K562 (cell line): ENCODE data around the gene SPATA3. TPM values are rescaled to one million over a fixed set of nuclear protein-coding genes. Genes with fewer than 3 reads are reported as not detected.

Experiments used
- CBX2 ChIP-seq: fragments of 200-600 bp; sonication (generic); IDR thresholded peaks from one replicate; pipeline ENCODE4 v1.6.1; 2012; ENCODE audit warnings: mild to moderate bottlenecking, low read length, inconsistent platforms; ENCODE audit not compliant: insufficient read depth, poor library complexity, severe bottlenecking
- CHAMP1 ChIP-seq: fragments of 450-650 bp; IDR thresholded peaks from 2 replicates; pipeline ENCODE4 v1.6.1; 2016; ENCODE audit warnings: mild to moderate bottlenecking
- ESRRA ChIP-seq: fragments of 450-650 bp; IDR thresholded peaks from 2 replicates; pipeline ENCODE4 v1.6.1; 2014; ENCODE audit warnings: low read depth, mild to moderate bottlenecking, moderate library complexity, borderline replicate concordance
- GATAD2A ChIP-seq: fragments of 450-650 bp; IDR thresholded peaks from 2 replicates; pipeline ENCODE4 v1.6.1; 2017
- MAZ ChIP-seq, 2 experiments: fragments of 450-650 bp in 1 of 2; sonication (generic) in 1 of 2; formaldehyde crosslinking; IDR thresholded peaks in 1 of 2; conservative IDR thresholded peaks in 1 of 2; 2 replicates each; pipeline versions ENCODE4 v1.4.0 to v1.5.0; 2020; ENCODE audit warnings: mild to moderate bottlenecking in 1 of 2, missing genetic modification reagents in 1 of 2
- NELFE ChIP-seq: IDR thresholded peaks from 2 replicates; pipeline ENCODE4 v1.6.1; 2011; ENCODE audit warnings: mild to moderate bottlenecking; ENCODE audit not compliant: insufficient read depth, insufficient read length
- ZBTB49 ChIP-seq: sonication (generic); formaldehyde crosslinking; IDR thresholded peaks from 2 replicates; pipeline ENCODE4 v1.8.0; 2022; ENCODE audit warnings: missing genetic modification reagents, mild to moderate bottlenecking, borderline replicate concordance
- ZNF280A ChIP-seq: fragments of 450-650 bp; IDR thresholded peaks from 2 replicates; pipeline ENCODE4 v1.6.1; 2018; ENCODE audit warnings: mild to moderate bottlenecking, low read depth; ENCODE audit not compliant: partially characterized antibody
- polyA plus RNA-seq, 8 experiments: library from polyadenylated mRNA; depleted of rRNA in 4 of 8; stranded (reverse) in 5 of 8; unstranded in 3 of 8; fragments of >200 nt; fragmentation: Nextera tagmentation in 2 of 8; fragmentation: Illumina TruSeq in 1 of 8; extraction: Ambion mirVana in 2 of 8; extraction: Trizol in 1 of 8; gene quantifications; 2 replicates each; pipeline versions ENCODE4 v1.2.1 to v1.2.3, GENCODE V29; 2011 to 2014; ENCODE audit warnings: inconsistent platforms in 1 of 8, missing spikeins in 1 of 8
- total RNA-seq, 7 experiments: library from RNA; depleted of rRNA in 6 of 7; stranded (reverse); fragments of >200 nt in 6 of 7; fragmentation: Illumina TruSeq in 2 of 7; extraction: Trizol in 2 of 7; gene quantifications; 2 replicates each; pipeline versions ENCODE4 v1.2.1 to v1.2.3, GENCODE V29; 2011 to 2021; ENCODE audit warnings: low replicate concordance in 1 of 7
- TF ChIP-seq, protein P1 (sequence below), 2 experiments: fragments of 450-650 bp in 1 of 2; sonication (generic) in 1 of 2; formaldehyde crosslinking in 1 of 2; IDR thresholded peaks; 2 replicates each; pipeline versions ENCODE4 v1.7.1 to v1.9.0; 2016 to 2022; ENCODE audit warnings: inconsistent platforms in 1 of 2, mild to moderate bottlenecking in 1 of 2, missing genetic modification reagents in 1 of 2

SPATA3 gene
- total and polyA plus RNA-seq, 9 of the 15 experiments (the other 6 are each of a cell fraction or from before 2014, with no cell fraction given), result not detected

GRCh38 chr2:230987137-230988020 lies 8.5 kb upstream of the SPATA3 start (continued):
- TF ChIP-seq, protein P1, sequence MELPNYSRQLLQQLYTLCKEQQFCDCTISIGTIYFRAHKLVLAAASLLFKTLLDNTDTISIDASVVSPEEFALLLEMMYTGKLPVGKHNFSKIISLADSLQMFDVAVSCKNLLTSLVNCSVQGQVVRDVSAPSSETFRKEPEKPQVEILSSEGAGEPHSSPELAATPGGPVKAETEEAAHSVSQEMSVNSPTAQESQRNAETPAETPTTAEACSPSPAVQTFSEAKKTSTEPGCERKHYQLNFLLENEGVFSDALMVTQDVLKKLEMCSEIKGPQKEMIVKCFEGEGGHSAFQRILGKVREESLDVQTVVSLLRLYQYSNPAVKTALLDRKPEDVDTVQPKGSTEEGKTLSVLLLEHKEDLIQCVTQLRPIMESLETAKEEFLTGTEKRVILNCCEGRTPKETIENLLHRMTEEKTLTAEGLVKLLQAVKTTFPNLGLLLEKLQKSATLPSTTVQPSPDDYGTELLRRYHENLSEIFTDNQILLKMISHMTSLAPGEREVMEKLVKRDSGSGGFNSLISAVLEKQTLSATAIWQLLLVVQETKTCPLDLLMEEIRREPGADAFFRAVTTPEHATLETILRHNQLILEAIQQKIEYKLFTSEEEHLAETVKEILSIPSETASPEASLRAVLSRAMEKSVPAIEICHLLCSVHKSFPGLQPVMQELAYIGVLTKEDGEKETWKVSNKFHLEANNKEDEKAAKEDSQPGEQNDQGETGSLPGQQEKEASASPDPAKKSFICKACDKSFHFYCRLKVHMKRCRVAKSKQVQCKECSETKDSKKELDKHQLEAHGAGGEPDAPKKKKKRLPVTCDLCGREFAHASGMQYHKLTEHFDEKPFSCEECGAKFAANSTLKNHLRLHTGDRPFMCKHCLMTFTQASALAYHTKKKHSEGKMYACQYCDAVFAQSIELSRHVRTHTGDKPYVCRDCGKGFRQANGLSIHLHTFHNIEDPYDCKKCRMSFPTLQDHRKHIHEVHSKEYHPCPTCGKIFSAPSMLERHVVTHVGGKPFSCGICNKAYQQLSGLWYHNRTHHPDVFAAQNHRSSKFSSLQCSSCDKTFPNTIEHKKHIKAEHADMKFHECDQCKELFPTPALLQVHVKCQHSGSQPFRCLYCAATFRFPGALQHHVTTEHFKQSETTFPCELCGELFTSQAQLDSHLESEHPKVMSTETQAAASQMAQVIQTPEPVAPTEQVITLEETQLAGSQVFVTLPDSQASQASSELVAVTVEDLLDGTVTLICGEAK (IDR thresholded peaks at IDR 0.05), result no peak
- TF ChIP-seq, protein P1 (CRISPR knock-in tag; IDR thresholded peaks at IDR 0.05), result no peak
- TF ChIP-seq CHAMP1, result no peak
- no peak for TF ChIP-seq ZNF280A
- TF ChIP-seq MAZ (CRISPR knock-in tag; conservative IDR thresholded peaks at IDR 0.05 in 1 of 2, IDR thresholded peaks at IDR 0.05 in 1 of 2), result no peak
- TF ChIP-seq GATAD2A, result no peak
- no peak for TF ChIP-seq NELFE
- TF ChIP-seq ESRRA, result no peak
- no peak for TF ChIP-seq ZBTB49 (CRISPR knock-in tag)
- TF ChIP-seq CBX2, result no peak
